HG03460 (cell line): ENCODE measurements around the gene YPEL3.

Experiments
- ATAC-seq: cut with Tn5 transposase; IDR thresholded peaks from one replicate; pipeline ENCODE4 v1.9.1; 2021; ENCODE audit not compliant: unreplicated experiment

Gene YPEL3

GRCh38 chr16:30052671-30053372 is 43.2 kb downstream of the YPEL3 start:
- ATAC-seq = peak; percentile 60

- ATAC-seq = no peak
Measured at GRCh38 chr16:30051518-30051917, 44.5 kb downstream of the YPEL3 start.

GRCh38 chr16:30049871-30050270 is 46.1 kb downstream of the YPEL3 start:
- ATAC-seq = no peak

- no peak for ATAC-seq
Measured at GRCh38 chr16:30046588-30046987, 49.4 kb downstream of the YPEL3 start.

- no peak for ATAC-seq
Measured at GRCh38 chr16:30046178-30046577, 49.8 kb downstream of the YPEL3 start.
